HG02763 (cell line): ENCODE data around the gene TLCD3B.

Experiments used
- ATAC-seq: cut with Tn5 transposase; IDR thresholded peaks from one replicate; pipeline ENCODE4 v1.9.1; 2021; ENCODE audit warnings: mild to moderate bottlenecking, moderate library complexity; ENCODE audit not compliant: unreplicated experiment

Gene TLCD3B

DNA sequence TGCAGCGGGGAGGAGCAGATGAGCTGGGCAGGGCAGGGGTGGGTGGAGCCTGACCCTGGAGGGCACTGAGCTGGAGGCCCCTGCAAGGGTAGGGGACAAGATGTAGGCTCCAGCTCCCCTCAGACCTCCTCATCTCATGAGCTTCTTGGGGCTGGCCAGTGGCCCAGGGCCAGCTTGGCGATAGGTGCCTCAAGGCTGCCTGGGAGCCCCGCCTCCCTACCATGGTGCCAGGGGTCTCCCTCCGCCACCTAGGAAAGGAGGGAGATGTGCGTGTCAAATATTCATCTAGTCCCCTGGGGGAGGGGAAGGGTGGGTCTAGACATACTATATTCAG, 39.5 kb downstream of the TLCD3B start:
- no peak for ATAC-seq

DNA sequence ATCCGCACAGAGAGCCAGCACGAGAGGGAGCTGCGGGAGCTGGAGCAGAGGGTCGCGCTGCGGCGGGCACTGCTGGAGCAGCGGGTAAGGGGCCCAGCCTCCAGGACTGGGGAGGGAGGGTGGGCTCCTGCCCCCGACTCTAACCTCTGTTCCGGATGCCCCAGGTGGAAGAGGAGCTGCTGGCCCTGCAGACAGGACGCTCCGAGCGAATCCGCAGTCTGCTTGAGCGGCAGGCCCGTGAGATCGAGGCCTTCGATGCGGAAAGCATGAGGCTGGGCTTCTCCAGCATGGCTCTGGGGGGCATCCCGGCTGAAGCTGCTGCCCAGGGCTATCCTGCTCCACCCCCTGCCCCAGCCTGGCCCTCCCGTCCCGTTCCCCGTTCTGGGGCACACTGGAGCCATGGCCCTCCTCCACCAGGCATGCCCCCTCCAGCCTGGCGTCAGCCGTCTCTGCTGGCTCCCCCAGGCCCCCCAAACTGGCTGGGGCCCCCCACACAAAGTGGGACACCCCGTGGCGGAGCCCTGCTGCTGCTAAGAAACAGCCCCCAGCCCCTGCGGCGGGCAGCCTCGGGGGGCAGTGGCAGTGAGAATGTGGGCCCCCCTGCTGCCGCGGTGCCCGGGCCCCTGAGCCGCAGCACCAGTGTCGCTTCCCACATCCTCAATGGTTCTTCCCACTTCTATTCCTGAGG, 40.0 kb downstream of the TLCD3B start:
- no peak for ATAC-seq

DNA sequence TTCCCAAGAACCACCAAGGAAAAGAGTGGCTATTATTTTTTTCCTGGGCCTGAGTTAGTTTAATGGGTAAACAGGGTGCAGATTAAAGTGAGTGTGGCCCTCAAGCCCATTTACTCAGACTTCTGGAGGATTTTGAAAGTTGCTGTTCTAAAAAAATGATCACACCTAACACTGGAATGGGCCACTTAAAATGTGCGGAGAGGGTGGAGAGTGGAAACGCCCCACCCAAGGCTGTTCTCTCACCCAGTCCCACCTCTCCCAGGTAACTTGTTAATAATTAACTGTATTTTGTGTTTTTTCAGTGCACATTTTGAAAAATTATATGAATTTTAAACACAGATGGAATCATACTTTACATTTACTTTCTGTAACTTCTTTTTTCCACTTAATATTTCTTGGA, 41.0 kb downstream of the TLCD3B start:
- ATAC-seq = no peak

DNA sequence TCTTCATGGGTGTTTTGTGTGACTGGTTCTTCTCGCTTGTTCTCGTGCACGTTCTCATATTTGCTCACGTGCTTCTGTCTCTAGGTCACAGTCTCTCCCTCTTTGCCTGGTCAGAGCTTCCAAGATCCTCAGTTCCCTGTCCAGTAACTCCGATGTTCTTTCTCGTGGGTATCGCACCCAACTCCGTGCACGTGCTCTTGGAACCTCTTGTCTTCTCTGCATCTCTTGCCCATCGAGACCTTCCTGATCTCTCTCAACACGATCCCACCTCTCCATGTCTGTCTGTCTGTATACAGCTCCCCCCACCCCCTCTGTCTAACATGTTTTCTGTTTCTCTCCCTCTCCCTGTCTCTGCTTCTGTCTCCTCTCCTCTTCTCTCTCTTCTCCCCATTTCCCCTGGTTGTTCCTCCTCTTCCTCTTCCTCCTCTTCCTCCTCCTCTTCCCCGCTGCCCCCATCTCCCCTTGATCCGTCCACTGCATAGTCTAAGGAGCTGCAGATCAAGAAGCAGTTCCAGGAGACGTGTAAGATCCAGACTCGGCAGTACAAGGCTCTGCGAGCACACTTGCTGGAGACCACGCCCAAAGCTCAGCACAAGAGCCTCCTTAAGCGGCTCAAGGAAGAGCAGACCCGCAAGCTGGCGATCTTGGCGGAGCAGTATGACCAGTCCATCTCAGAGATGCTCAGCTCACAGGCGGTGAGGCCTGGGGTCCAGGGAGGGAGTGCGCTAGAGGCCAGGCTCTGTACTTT, 41.8 kb downstream of the TLCD3B start:
- ATAC-seq = no peak

DNA sequence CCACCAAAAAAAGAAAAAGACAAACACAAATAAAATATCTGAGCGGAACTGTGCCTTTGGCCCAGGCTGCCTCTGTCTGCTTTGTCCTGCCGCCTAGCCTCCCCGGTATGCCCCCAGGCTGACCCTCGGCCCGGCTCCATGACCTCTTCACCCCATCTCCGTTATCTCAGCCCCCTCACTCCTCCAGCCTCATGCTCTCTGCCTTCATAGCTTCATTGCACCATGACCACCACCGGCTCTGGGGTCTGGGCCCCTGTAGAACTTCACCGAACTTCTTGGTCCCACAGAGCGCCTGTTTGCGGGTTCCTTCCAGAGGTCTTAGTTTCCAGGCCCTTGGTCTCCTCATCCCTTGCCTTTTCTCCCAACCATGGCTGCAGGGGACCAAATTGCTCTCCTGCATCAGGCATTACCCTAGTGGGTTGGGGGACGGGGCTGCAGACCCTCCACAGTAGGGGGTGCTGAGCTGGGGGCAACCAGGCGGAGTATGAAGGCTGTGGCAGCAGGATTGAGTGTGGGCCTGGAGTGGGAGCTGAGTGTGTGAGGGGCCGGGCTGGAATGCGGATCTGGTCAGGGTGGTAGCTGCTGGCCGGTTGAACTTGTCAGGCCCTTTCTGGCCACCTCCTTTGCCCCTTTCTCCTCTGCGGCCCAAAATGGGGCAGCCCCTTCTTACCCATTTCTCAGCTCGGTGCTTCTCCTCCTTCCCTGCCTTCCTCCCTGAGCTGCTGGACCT, 42.6 kb downstream of the TLCD3B start:
- ATAC-seq = no peak

DNA sequence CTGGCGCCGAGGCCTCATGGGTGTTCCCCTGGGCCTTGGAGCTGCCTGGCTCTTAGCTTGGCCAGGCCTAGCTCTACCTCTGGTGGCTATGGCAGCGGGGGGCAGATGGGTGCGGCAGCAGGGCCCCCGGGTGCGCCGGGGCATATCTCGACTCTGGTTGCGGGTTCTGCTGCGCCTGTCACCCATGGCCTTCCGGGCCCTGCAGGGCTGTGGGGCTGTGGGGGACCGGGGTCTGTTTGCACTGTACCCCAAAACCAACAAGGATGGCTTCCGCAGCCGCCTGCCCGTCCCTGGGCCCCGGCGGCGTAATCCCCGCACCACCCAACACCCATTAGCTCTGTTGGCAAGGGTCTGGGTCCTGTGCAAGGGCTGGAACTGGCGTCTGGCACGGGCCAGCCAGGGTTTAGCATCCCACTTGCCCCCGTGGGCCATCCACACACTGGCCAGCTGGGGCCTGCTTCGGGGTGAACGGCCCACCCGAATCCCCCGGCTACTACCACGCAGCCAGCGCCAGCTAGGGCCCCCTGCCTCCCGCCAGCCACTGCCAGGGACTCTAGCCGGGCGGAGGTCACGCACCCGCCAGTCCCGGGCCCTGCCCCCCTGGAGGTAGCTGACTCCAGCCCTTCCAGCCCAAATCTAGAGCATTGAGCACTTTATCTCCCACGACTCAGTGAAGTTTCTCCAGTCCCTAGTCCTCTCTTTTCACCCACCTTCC, 43.5 kb downstream of the TLCD3B start:
- ATAC-seq = no peak

DNA sequence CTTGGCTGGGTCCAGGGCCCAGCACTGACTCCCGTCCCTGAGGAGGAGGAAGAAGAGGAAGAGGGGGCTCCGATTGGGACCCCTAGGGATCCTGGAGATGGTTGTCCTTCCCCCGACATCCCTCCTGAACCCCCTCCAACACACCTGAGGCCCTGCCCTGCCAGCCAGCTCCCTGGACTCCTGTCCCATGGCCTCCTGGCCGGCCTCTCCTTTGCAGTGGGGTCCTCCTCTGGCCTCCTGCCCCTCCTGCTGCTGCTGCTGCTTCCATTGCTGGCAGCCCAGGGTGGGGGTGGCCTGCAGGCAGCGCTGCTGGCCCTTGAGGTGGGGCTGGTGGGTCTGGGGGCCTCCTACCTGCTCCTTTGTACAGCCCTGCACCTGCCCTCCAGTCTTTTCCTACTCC, 44.1 kb downstream of the TLCD3B start:
- no peak for ATAC-seq

DNA sequence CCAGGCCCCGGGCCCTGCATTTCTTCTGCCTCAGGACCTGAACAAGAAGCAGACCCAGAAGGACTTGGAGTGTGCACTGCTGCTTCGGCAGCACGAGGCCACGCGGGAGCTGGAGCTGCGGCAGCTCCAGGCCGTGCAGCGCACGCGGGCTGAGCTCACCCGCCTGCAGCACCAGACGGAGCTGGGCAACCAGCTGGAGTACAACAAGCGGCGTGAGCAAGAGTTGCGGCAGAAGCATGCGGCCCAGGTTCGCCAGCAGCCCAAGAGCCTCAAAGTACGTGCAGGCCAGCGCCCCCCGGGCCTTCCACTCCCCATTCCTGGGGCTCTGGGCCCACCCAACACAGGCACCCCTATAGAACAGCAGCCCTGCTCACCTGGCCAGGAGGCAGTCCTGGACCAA, 44.8 kb downstream of the TLCD3B start:
- ATAC-seq = no peak

DNA sequence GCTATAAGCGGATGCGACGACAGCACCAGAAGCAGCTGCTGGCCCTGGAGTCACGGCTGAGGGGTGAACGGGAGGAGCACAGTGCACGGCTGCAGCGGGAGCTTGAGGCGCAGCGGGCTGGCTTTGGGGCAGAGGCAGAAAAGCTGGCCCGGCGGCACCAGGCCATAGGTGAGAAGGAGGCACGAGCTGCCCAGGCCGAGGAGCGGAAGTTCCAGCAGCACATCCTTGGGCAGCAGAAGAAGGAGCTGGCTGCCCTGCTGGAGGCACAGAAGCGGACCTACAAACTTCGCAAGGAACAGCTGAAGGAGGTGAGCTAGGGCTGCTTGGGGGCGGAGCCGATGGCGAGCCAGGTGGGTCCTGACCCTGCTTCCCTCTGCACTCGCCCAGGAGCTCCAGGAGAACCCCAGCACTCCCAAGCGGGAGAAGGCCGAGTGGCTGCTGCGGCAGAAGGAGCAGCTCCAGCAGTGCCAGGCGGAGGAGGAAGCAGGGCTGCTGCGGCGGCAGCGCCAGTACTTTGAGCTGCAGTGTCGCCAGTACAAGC, 45.7 kb downstream of the TLCD3B start:
- no peak for ATAC-seq

DNA sequence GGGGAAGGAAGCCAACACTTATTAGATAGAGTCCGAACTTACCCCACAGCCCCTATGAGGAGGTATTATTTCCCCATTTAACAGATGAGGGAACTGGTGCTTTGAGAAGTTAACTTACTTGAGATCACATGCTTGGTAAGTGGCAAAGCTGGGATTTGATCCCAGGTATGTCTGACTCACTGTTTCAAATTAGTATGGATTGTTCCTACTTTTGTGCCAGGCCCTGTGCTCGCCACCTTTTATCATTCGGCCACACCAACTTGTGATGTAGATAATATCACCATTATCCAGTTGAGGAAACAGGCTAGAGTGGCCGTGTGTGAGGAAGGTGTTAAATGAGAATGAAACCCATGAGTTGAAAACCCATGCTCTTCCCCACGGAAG, 46.3 kb downstream of the TLCD3B start:
- ATAC-seq = no peak

DNA sequence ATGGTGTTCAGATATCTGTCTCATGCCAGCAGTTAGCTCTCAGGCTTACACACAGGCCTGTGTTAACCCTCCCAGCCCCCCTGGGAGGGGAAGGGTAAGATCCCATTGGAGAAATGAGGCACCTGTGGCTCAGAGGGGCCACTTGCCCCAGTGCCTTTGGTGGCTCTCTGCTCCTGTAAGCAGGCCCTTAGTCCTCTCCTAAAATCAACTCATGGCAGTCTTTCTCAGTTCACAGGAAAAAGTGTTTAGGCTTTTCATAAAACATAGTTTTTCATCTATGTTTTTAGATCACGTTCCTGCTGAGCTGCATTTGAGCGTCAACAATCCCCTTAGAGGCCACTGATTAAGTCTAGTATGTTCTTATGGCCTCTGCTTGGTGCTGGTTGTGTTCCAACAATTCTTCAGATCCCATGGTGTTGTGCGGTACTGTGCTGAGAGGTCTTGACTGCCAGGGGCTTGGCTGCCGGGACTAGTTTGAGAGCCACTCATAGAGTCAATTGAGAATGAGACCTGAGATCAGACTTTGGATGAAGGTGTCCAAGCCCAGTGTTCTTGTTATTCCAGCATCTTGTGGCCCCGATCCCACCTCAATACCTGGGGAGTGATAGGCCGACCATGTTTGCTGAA, 46.8 kb downstream of the TLCD3B start:
- ATAC-seq = no peak

DNA sequence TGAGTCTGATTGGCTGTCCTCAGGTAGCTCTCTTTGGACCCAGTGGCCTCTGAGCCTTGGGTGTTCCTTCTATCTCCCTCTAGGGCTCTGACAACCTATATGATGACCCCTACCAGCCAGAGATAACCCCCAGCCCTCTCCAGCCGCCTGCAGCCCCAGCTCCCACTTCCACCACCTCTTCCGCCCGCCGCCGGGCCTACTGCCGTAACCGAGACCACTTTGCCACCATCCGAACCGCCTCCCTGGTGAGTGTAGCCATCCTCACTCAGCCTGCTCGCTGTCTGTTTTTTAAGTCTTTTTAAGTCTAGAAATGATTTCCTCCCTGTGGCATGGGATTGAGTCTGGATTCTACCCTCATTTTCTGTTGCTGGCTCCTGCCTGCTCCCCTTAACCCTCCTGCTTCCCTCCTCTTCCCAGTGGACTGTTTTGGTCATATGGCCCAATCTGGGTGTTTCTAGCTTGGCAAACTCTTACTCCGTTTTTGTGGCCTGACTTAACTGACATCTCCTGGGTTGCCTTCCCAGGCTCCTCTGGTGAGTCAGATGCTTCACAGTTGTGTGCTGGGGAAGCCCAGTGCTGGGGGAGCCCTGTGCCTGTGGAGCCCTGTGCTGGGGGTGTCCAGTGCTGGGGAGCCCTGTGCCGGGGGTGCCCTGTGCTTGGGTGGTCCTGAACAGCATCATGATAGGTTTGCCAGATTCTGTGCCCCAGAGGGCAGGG, 47.5 kb downstream of the TLCD3B start:
- no peak for ATAC-seq

DNA sequence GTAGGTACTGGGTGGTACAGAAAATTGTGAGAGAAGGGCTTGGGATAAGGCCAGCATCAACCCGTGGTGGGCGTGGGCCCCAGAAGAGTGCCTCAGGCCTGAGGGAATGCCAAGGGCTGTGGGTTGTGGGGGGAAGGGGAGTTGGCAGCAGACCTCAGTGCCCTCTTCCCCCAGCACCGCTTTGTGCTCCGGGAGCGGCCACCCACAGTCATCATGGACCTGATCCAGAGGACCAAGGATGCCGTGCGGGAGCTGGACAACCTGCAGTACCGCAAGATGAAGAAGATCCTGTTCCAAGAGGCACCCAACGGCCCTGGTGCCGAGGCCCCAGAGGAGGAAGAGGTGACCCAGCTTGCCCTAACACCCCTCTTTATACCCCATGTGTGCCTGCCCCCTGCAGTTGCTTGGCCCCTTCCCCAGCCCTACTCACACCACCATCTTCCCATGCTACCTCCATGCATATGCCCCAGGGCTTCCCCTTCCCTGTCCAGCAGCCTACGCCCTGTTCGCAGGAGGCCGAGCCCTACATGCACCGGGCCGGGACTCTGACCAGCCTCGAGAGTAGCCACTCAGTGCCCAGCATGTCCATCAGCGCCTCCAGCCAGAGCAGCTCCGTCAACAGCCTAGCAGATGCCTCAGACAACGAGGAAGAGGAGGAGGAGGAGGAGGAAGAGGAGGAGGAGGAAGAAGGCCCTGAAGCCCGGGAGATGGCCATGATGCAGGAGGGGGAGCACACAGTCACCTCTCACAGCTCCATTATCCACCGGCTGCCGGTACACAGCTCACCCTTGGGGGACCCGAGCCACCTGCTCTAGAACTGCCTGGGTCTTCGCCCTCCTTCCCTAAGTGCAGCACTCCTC, 48.3 kb downstream of the TLCD3B start:
- ATAC-seq = no peak

DNA sequence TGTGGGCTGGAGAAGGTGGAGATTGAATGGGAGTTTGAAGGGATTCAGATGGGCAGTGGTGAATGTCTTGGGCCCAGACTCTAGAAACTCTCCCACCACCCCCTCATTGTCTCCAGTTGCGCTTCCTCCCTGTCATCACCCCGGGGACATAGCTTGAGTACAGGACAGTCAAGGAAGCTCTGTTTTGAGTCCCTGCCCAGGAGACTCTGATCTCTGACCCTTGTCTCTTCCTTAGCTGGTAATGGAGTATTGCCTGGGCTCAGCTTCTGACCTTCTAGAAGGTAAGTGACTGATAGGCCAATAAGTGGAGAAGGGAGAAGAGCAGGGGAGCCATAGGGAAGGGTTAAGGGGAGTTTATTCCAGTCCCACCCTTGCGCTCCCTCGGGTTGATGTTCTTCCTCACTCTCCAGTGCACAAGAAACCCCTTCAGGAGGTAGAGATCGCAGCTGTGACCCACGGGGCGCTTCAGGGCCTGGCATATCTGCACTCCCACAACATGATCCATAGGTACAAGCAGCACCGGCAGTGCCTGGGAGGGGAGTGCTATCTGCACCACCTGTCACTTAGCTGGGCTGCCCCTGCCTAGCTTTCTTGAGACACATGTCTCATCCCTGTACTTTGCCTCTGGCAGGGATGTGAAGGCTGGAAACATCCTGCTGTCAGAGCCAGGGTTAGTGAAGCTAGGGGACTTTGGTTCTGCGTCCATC, 52.4 kb downstream of the TLCD3B start:
- no peak for ATAC-seq

DNA sequence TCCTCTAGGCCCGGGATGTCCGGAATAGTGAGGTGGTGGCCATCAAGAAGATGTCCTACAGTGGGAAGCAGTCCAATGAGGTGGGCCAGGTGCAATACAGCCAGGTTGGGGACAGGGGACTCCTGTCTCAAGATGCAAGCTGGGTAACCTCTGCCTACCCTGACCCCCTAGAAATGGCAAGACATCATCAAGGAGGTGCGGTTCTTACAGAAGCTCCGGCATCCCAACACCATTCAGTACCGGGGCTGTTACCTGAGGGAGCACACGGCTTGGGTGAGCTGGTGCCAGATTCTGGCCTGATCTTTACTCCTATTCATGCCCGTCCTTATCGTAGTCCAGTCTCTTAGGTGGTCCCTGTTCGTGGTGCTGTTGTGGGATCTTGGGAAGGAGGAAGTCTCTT, 53.0 kb downstream of the TLCD3B start:
- no peak for ATAC-seq

DNA sequence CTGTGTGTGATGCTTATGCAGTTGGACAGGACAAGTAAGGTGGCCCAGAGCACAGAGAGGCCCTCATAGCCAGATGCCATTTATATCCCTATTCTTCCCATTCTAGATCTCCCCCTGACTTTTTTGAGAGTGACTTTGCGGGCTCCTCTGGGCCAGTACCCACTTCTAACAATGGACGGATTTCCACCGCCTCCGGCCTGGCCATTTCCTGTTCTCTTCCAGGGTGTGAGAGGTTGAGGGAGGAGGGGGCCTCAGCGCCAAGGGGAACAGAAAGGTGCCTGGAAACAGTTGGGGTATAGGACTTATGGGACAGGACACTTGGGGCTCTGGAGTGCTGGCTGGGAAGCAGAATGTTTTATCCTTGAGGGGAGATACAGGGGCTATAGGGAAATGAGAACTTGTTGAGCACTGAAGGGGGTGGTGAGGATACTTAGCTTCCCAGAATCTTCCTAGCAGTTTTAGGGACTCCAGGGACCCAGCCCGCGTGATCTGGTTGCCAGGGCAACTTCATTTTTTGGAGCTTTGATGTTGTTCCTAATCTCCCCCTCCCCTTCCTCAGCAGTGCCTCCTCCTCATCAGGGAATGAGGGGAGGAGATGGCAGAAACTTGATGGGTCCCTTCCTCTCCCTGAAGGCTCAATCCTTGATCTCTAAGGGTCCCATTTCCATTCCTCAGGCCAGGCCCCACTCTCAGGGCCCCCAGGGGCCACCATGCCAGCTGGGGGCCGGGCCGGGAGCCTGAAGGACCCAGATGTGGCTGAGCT, 53.8 kb downstream of the TLCD3B start:
- ATAC-seq = no peak

DNA sequence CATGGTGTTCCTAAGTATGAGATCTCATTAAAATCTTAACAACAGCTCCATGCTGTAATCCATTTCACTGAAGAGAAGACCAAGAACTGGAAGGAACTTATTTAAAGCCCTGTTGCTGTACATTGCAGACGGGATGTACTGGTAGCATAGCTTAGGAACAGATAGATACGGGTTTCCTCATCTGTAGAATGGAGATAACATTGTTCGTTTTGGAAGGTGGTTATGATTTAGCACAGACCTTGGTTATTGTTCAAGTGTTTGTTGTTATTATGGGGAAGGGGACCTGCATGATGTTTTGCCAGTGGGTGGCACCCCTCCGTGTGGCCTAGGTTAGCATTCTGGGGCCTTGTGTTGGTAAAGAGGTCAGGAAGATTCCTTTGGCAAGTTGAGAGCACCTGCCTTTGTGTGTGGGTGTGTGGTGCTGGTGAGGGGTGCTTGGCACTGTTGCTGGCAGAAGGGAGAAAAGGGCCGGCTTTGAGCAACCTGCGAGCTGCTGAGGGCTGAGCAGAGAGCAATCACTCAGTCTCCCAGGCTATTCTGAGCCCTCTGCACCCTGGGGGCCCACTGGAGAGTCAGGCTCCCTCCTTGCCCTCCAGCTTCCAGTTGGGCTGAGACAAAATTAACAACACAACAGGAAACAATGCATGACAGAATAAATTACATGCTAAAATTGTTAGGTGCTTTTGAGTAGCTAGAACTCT, 55.1 kb downstream of the TLCD3B start:
- ATAC-seq = no peak
